Astrocyte (in vitro differentiated cells and primary cell): Measurements from ENCODE around the gene CREB3L4.

Experiments used
- EZH2 ChIP-seq: IDR thresholded peaks from 2 replicates; pipeline ENCODE4 v1.6.1; 2012; ENCODE audit warnings: mild to moderate bottlenecking, low read length, inconsistent platforms; ENCODE audit not compliant: insufficient read depth
- TF ChIP-seq, protein P1 (sequence below): IDR thresholded peaks from 2 replicates; pipeline ENCODE4 v1.5.1; 2011; ENCODE audit warnings: low read depth, mild to moderate bottlenecking, inconsistent platforms, low read length, moderate library complexity; ENCODE audit not compliant: insufficient read depth

DNA sequence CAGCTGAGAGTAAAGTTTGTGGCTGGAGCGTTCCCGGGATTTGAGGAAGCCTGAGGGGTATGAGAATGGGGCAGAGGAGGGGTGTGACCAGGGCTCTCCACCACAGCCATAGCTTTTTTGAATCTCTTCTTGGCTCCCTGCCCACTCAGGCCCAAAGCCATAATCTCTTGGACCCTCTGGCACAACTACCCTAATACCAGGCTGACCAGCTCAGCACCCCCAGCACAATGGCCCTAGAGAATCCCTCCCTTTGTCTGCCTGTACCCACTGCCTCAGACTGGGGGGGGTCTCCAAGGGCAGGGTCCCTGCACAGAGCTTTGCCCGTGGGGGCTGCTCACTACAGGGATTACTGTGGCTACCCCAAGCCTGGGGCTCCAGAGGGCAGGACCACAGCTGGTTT lies 28.7 kb upstream of the CREB3L4 start:
- TF ChIP-seq, protein P1, sequence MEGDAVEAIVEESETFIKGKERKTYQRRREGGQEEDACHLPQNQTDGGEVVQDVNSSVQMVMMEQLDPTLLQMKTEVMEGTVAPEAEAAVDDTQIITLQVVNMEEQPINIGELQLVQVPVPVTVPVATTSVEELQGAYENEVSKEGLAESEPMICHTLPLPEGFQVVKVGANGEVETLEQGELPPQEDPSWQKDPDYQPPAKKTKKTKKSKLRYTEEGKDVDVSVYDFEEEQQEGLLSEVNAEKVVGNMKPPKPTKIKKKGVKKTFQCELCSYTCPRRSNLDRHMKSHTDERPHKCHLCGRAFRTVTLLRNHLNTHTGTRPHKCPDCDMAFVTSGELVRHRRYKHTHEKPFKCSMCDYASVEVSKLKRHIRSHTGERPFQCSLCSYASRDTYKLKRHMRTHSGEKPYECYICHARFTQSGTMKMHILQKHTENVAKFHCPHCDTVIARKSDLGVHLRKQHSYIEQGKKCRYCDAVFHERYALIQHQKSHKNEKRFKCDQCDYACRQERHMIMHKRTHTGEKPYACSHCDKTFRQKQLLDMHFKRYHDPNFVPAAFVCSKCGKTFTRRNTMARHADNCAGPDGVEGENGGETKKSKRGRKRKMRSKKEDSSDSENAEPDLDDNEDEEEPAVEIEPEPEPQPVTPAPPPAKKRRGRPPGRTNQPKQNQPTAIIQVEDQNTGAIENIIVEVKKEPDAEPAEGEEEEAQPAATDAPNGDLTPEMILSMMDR = no peak
- no peak for TF ChIP-seq EZH2
